ENCODE results near the gene FUT6.
"Not testable (repeated sequence)": the region's sequence is repeated elsewhere in the genome, so short reads cannot be mapped to it uniquely, and the experiment has no call there.

FUT6 gene

DNA sequence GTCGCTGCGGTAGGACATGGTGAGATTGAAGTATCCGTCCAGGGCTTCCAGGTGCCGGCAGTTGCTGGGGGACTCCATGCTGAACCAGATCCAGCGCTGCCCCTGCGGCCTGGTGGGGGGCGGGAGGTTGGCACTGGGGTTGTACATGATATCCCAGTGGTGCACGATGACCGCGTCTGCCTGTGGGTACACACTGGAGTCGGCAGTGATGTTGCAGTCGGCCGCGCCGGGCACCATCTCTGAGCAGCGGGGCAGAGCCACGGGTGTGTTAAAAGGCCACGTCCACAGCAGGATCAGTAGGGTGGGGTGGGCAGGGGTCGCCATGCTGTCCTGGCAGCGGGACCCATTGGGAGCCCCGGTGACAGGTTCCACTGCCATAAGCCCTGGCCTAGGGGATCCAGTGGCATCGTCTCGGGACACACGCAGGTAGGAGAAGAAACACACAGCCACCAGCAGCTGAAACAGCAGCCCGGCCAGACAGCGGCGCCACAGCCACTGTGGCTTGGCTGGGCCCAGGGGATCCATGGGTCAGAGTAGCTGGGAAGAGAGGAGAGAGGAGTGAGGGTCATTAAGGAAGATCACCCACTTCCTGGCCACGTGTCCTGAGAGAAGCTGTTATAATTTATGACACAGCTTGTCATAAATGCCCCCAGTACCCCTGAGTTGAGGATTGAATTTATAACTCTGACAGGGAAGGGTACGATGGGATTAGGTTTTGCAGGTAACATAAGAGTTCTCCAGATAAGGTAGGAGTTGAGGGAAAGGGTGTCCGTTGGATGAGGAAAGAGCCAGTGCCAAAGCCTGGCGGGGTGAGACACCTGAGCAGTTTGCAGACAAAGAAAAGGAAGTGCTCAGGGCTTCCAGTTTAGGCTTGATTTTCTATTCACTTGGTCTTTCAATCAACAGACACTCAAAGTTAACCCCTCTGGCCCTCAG, 28.0 kb upstream of the FUT6 start:
- ATAC-seq (replicated peaks): no peak

DNA sequence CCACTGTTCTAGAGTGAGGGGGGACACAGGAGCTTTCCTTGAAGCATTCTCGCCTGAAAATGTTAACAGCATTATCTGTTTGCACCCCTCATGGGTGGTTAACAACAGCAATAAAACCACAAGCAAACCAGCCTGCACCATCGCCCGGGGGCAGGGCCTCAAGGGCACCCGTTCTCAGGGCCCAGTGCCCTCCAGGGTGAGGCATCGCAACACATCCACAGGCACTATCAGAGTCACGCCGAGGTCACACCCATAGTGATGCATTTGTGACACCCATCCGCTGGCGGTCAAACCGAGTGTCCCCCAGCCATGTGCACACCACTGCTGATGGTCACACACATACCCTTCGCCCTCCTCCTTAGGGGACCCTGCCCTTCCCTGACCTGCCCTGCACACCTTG, 26.3 kb upstream of the FUT6 start:
- no peaks in the 10 kb centered on the region for H3K9me3 Mint-ChIP-seq
- H3K4me3 Mint-ChIP-seq: no peak overlapping the region
- peaks cover 0 to 4% of the 10 kb centered on the region in 2 donors for H3K4me1 Mint-ChIP-seq
- no peaks in the 10 kb centered on the region for H3K36me3 Mint-ChIP-seq
- peaks cover 16 to 30% of the 10 kb centered on the region in 2 donors for H3K27me3 Mint-ChIP-seq
- ATAC-seq (replicated peaks) (no peak), DNase-seq (no peak)
- no peak overlapping the region for H3K27ac Mint-ChIP-seq

More for the DNA sequence above, 28.0 kb upstream of the FUT6 start:
- Mint-ChIP-seq H3K9me3 (no peaks in the 10 kb centered on the region), H3K36me3 (no peaks in the 10 kb centered on the region), H3K4me3 (no peak overlapping the region), H3K27me3 (peaks cover 9 to 20% of the 10 kb centered on the region in 2 donors), H3K27ac (no peak overlapping the region), H3K4me1 (peaks cover 0 to 4% of the 10 kb centered on the region in 2 donors)
- DNase-seq: no peak

DNA sequence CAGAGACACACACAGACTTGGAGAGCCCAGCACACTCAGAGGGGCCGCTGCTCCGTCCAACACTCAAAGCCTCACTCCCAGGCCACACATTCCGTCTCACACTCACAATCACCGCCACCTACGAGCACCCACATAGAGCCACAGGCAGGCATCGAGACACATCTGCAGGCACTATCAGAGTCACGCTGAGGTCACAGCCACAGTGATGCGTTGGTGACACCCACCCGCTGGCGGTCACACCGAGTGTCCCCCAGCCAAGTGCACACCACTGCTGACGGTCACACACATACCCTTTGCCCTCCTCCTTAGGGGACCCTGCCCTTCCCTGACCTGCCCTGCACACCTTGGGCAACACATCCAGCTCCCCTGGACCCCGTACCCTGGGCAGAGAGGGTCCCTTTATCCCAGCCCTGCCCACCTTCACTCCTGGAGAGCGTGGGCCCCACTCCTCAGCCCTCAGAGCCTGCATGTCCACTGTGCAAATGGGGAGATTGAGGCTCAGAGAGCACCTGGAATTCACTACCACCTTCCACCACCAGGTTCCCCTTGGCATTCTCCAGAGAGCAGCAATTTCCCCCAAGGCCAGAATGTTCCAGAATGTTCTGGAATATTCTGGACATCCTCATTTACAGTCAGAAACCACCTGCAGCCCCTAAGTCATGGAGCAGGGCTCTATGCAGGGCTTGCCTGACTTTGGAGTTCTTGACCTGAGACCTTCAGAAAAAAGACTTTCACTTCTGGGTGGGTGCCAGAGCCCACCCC, 25.4 kb upstream of the FUT6 start:
- Mint-ChIP-seq H3K4me3 (no peak overlapping the region), H3K27ac (no peak overlapping the region), H3K9me3 (no peaks in the 10 kb centered on the region), H3K4me1 (peaks cover 0 to 4% of the 10 kb centered on the region in 2 donors), H3K36me3 (no peaks in the 10 kb centered on the region), H3K27me3 (peaks cover 19 to 30% of the 10 kb centered on the region in 2 donors)
- ATAC-seq (replicated peaks) (no peak), DNase-seq (no peak)

DNA sequence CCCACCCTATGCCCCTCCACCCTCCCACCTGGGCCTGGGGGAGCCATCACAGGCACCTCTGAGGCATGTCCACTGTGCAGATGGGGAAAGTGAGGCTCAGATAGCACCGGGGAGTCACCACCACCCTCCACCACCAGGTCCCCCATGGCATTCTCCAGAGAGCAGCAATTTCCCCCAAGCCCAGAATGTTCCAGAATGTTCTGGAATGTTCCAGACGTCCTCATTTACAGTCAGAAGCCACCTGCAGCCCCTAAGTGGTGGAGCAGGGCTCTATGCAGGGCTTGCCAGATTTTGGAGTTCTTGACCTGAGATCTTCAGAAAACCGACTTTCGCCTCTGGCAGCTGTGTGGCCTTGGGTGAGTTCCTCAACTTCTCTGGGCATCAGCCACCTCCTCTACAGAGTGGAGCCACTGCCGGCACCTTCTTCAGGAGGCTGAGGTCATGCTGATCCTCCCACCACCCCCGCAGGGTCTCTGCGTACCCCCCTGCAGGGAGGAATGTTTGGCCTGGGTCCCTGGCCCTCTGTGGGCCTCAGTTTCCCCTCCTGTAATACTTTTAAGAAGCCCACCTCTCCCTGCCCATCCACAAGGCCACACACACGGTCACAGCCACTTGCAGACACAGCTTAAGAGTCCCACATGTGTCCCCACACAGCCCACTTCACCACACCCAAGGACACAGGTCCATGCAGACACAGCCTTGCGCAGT, 24.7 kb upstream of the FUT6 start:
- Mint-ChIP-seq H3K36me3 (no peaks in the 10 kb centered on the region), H3K9me3 (no peaks in the 10 kb centered on the region), H3K4me1 (peaks cover 0 to 4% of the 10 kb centered on the region in 2 donors), H3K27ac (no peak overlapping the region), H3K27me3 (peaks cover 20 to 30% of the 10 kb centered on the region in 2 donors), H3K4me3 (no peak overlapping the region)
- DNase-seq (no peak), ATAC-seq (replicated peaks) (no peak)

DNA sequence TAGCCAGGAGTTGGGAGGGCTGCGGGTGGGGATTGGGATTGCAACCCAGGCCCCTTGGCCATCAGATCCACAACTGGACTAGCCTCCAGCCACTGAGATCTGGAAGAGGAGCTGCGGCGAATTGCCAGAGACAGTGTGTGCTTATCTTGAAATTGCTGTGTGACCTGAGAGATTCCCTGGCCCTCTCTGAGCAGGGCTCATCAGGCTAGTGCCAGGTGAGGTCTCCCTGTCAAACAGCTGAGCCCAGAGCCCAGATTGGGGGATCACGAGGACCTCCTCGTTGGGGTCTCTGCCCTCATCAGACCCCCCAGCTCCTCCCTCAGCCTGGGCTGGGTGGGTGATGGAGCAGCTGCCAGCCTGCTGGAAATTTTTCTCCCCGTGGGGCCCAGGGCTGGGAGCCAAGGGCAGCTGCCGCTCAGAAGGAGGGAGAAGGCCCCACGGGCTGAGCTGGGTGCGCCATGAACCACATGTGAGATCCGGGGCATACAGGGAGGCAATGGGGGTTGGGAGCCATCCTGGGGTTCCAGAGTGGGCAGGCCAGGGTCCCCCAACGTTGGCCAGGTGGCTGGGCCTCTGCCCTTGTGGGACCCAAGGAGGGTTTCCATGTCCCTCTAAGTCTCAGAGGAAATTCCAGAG, 23.6 kb upstream of the FUT6 start:
- peaks cover 20 to 28% of the 10 kb centered on the region in 2 donors for H3K27me3 Mint-ChIP-seq
- no peak overlapping the region for H3K27ac Mint-ChIP-seq

DNA sequence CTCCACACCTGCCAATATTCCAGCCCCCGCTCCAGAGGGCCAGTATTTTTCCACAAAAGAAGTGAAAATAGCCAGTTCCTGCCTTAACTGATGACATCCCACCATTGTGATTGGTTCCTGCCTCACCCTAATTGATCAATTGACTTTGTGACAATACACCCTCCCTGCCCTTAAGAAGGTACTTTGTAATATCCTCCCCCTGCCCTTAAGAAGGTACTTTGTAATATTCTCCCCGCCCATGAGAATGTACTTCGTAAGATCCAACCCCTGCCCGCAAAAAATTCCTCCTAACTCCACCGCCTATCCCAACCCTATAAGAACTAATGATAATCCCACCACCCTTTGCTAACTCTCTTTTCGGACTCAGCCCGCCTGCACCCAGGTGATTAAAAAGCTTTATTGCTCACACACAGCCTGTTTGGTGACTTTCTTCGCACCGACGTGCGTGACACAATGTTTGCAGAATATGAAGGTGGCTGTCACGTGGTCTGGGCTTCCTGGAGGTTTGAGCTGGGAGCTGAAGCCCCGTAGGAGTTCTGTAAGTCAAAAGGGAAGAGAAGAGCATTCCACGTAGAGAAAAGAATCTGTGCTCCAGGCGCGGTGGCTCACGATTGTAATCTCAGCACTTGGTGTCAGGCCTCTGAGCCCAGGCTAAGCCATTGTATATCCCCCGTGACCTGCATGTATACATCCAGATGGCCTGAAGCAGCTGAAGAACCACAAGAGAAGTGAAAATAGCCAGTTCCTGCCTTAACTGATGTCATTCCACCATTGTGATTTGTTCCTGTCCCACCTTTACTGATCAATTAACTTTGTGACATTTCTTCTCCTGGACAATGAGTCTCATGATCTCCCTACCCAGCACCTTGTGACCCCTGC, 17.9 kb upstream of the FUT6 start:
- Mint-ChIP-seq H3K36me3 (no peaks in the 10 kb centered on the region), H3K9me3 (no peaks in the 10 kb centered on the region), H3K27ac (no peak overlapping the region), H3K4me1 (no peaks in the 10 kb centered on the region), H3K4me3 (no peak overlapping the region), H3K27me3 (peaks cover 16 to 17% of the 10 kb centered on the region in 2 donors)
- ATAC-seq (replicated peaks) (no peak), DNase-seq (no peak)

More for the DNA sequence above, 23.6 kb upstream of the FUT6 start:
- no peaks in the 10 kb centered on the region for H3K36me3 Mint-ChIP-seq
- no peaks in the 10 kb centered on the region for H3K9me3 Mint-ChIP-seq
- H3K4me3 Mint-ChIP-seq: no peak overlapping the region
- H3K4me1 Mint-ChIP-seq: peaks cover 0 to 4% of the 10 kb centered on the region in 2 donors
- DNase-seq: no peak
- ATAC-seq (replicated peaks): no peak

DNA sequence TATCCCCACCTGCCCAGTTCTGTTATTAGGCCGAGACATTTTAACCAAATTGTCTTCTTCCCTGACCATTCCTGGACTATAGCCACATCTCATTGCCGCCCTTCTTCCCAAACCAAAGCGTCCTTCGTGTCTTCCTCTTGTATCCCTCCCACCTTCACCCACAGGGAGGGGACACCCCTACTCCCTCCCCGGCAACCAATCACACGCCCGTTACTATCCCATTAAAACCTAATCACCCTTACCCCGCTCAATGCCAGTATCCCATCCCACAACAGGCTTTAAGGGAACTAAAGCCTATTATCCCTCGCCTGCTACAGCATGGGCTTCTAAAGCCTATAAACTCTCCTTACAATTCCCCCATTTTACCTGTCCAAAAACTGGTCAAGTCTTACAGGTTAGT, 15.6 kb upstream of the FUT6 start:
- H3K4me3 Mint-ChIP-seq; H3K4me1 Mint-ChIP-seq; H3K27ac Mint-ChIP-seq; H3K36me3 Mint-ChIP-seq; DNase-seq; ATAC-seq (replicated peaks); H3K27me3 Mint-ChIP-seq; H3K9me3 Mint-ChIP-seq: not testable (repeated sequence)

DNA sequence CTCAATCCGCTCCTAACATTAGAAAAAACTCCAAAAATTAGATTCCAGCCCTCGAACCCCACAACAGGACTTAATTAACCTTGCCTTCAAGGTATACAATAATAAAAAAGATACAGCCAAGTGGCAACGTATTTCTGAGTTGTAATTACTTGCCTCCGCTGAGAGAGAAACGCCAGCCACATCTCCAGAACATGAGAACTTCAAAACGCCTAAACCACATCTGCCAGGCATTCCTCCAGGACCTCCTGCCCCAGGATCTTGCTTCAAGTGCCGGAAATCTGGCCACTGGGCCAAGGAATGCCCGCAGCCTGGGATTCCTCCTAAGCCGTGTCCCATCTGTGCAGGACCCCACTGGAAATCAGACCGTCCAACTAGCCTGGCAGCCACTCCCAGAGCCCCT, 14.6 kb upstream of the FUT6 start:
- H3K27me3 Mint-ChIP-seq; H3K9me3 Mint-ChIP-seq; ATAC-seq (replicated peaks); H3K36me3 Mint-ChIP-seq; H3K4me1 Mint-ChIP-seq; DNase-seq; H3K27ac Mint-ChIP-seq; H3K4me3 Mint-ChIP-seq: not testable (repeated sequence)

DNA sequence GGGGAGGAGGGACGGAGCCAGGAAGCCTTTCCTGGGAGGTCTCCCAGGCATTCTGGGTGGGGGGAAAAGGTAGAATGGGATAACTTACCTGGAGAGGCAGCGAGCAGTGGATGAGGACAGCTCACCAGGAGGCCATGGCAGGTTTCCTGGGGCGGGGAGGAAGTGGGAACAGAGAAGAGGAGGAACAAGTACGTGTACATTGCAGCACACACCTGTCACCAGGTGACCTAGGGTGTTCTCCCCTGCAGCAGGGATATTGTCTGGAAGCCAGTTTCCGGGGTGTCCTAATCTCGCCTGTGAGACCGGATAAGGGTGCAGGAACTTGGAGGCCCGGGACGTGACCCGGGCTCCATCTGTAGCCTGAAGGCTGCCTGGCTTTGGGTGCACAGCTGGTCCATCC, 11.8 kb upstream of the FUT6 start, which contains the start of gene FUT3:
FUT3 (minus strand) TSS at position 148 of the 400 bp plus-strand sequence.
- DNase-seq (no peak), ATAC-seq (replicated peaks) (no peak)
- no peaks in the 10 kb centered on the region for H3K4me1 Mint-ChIP-seq
- H3K4me3 Mint-ChIP-seq: no peak within 1 kb of the TSS
- H3K36me3 Mint-ChIP-seq: no peaks in the 10 kb centered on the region
- no peak within 1 kb of the TSS for H3K27ac Mint-ChIP-seq
- H3K9me3 Mint-ChIP-seq: no peaks in the 10 kb centered on the region
- H3K27me3 Mint-ChIP-seq: peaks cover 6 to 7% of the 10 kb centered on the region in 2 donors

DNA sequence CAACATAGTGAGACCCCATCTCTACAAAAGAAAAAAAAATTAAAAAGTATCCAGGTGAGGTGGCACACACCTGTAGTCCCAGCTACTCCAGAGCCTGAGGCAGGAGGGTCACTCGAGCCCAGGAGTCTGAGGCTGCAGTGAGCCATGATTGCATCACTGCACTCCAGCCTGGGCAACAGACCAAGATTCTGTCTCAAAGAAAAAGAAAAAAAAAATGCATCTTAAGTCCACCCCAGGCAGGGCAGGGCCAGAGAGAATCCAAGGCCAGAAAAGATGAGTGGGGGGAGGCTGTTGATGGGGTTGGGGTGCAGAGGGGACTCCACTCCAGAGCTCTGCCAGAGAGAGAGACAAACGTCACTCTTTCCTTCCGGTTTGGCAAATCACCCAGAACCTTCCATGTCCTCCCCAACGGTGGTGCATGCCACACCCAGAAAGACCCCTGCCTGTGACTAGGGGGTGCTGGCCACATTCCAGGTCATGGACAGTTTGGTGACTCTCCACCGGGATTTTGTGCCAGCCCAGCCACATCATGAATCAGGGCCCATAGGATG, 11.3 kb upstream of the FUT6 start:
- peaks cover 6 to 7% of the 10 kb centered on the region in 2 donors for H3K27me3 Mint-ChIP-seq
- ATAC-seq (replicated peaks) (no peak), DNase-seq (no peak)
- no peaks in the 10 kb centered on the region for H3K9me3 Mint-ChIP-seq
- no peaks in the 10 kb centered on the region for H3K36me3 Mint-ChIP-seq
- no peak overlapping the region for H3K4me3 Mint-ChIP-seq
- H3K27ac Mint-ChIP-seq: no peak overlapping the region
- H3K4me1 Mint-ChIP-seq: no peaks in the 10 kb centered on the region

DNA sequence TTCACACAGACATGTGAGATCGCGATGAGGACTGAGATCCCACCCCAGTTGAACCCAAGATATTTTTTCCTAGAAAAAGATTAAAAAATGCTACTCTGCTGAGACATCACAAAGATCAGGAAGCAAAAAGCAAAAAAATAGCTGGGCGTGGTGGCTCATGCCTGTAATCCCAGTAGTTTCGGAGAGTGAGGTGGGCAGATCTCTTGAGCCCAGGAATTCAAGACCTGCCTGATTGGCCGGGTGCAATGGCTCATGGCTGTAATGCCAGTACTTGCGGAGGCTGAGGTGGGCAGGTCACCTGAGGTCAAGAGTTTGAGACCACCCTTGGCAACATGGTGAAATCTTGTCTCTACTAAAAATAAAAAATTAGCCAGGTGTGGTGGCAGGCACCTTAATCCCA, 10.7 kb upstream of the FUT6 start:
- DNase-seq (no peak), ATAC-seq (replicated peaks) (no peak)
- Mint-ChIP-seq H3K4me3 (no peak overlapping the region), H3K9me3 (no peaks in the 10 kb centered on the region), H3K36me3 (no peaks in the 10 kb centered on the region), H3K4me1 (no peaks in the 10 kb centered on the region), H3K27me3 (peaks cover 6 to 7% of the 10 kb centered on the region in 2 donors), H3K27ac (no peak overlapping the region)

DNA sequence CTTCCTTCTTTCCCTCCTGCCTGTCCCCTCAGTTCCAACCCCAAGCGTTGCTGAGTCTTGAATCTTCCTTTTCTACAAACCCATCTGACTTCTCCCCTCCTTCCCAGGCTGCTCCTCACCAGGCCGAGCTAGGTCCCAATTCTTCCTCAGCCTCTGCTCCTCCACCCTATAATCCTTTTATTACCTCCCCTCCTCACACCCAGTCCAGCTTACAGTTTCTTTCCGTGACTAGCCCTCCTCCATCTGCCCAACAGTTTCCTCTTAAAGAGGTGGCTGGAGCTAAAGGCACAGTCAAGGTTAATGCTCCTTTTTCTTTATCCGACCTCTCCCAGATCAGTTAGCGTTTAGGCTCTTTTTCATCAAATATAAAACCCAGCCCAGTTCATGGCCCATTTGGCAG, 9.1 kb upstream of the FUT6 start:
- not testable (repeated sequence) for H3K27me3 Mint-ChIP-seq; H3K27ac Mint-ChIP-seq; H3K36me3 Mint-ChIP-seq; ATAC-seq (replicated peaks); H3K4me3 Mint-ChIP-seq; DNase-seq; H3K4me1 Mint-ChIP-seq; H3K9me3 Mint-ChIP-seq

DNA sequence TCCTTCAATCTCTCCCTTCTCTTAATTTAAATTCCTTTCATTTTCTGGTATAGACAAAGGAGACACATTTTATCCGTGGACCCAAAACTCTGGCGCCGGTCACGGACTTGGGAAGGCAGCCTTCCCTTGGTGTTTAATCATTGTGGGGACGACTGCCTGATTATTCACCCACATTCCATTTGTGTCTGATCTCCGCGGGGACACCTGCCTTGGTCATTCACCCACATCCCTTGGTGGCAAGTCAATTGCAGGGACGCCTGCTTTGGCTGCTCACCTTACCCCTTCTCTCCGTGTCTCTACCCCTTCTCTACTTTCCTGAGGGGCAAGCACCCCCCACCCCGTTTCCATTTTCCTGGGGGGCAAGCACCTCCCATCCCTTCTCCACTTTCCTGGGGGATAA, 8.3 kb upstream of the FUT6 start:
- H3K9me3 Mint-ChIP-seq; H3K36me3 Mint-ChIP-seq; H3K27ac Mint-ChIP-seq; H3K4me3 Mint-ChIP-seq; H3K27me3 Mint-ChIP-seq; DNase-seq; ATAC-seq (replicated peaks); H3K4me1 Mint-ChIP-seq: not testable (repeated sequence)

All from stimulated activated naive B cell treated with anti-CD40 and anti-IgM and Interleukin-4, amounts not matched to agents 10 μg/mL and 1 μg/mL and 100 μg/mL, for 72 hours (primary cell).